Measurements from ENCODE around the gene TMEM150C.
"Not testable (repeated sequence)": the region's sequence is repeated elsewhere in the genome, so short reads cannot be mapped to it uniquely, and the experiment has no call there.

Gene TMEM150C

DNA sequence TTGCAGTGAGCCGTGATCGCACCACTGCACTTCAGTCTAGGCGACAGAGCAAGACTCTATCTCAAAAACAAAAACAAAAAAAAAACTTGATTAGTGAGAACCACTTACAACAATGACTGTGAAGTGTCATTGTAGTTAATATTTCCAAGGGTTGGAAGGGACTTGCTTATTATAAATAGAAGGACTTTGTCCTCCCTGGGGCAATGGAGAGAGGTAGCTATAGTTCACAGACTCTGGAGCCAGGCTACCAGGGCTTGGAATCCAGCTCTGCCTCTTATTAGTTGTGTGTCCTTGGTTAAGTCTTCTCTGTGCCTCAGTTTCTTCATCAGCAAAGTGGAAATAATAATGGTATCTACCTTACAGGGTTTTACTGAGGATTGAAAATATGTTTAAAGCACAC is 51.6 kb downstream of the TMEM150C start:
- no peak for DNase-seq

DNA sequence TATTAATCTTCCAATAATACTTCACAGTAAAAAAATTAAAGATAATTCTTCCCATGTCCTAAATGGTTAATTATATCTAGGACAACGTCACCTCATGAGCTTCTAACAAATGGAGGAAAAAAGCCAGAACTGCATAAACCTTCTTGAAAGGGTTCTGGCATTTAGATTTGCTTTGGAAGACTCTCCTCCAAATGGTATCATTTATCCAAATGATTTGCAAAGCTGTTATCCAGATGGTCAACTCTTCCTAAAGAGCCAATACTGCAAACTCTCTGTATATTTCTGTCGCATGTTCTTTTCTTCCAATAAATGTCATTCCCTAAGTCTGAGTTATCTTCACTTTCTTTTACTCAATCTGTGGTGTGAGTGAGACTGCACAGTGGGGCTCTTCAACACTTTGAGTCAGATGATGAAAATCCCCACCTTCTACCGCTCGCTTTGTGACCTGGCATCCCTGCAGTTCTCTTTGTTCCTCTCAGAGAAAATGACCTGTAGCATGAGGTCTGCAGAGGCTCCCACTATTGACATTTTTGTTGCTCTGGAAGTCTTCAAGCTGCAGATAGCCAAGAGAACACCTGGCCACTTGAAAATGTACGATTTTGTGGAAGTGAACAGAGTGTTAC is 52.9 kb downstream of the TMEM150C start:
- no peak for DNase-seq

DNA sequence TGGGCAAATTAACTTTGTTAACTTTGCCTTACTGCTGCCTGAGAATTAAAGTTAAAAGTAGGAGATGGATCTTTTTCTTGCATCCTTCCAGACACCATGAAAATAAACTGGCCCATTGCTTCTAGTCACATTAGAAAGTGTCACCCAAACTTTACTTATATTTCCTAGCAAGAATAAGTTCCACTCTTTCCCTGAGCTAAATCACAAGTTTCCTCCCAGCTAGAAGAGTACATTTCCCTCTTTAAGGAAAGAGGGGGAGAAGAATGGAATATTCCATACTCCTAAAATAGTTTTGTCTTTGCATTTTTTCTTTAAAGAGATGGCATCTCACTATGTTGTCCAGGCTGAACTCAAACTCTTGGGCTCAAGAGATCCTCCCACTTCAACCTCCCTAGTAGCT is 53.8 kb downstream of the TMEM150C start:
- DNase-seq = no peak

DNA sequence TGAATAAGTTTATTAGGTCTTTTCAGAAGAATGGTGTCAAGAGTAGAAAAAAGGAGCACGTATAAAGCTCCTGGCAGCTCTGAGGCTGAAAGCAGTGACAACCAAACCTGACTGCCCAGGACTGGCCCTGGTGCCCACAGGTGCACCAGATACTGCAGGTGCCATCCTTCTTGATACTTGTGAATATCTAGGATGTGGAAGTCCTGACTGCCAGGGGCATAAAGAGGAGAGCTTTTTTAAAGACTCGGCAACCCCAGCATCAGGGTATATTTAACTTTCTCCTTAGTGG is 60.7 kb downstream of the TMEM150C start:
- DNase-seq = no peak

DNA sequence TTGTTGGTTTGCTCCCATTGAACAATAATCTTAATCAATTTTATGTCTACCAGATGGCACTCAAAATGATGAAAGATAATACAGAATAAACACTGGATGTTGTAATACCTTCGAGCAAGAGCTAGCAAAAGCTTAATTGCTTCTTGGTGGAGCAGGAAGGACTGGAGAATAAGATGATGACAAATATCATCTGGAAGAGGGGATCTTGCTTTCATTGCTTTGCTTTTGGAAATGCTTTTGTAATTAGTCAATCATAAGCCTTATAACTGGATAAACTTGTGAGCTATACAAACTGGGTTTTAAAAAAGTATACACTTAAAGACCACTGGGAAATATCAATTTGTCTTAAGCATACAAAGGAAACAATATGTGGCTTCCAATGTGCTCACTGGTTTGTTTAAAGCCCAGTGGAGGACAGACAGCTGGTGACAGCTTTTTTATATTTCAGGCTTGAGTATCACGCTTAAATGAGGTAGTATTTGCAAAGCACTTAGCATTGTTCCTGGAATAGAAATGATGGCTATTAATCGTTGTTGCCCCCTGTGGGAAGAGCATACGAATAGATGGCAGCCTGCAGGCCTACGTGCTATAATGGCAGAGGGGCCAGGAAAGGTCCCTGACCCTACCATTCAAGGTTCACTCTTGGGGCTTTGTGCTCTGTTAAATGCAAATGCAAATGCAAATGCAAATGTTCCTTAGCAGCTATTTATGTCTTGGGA is 61.2 kb downstream of the TMEM150C start:
- no peak for DNase-seq

DNA sequence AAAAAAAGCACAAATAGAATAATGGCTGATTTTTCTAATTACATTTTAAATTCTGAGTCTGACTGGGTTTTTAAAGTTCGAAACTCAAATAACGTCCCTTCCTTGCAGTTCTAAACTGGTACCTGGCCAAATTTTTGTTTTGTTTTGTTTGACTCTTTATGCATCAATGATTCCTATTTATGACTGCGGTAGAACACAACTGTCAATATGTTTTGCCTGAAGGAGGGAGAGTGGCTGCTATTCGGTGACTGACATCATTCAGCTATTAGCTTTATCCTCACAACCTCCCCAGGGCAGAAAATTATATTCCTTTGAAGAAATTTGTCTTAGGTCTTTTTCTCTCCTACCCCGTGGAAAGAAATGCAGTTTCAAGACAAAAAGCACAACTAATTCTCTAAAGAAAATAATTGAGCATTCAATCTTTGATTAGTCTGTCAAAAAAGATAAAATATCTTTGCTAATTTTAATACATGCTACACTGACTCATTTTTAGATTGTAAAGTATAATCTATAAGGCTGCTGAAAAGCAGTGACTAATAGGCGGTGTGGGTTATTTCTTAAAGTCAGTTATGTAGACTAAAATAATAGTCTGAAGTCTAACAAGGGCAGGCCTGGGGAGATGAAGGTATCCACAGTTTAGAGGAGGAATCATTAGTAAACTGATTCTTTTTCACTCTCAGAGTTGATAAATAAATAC is 61.9 kb downstream of the TMEM150C start:
- no peak for DNase-seq

DNA sequence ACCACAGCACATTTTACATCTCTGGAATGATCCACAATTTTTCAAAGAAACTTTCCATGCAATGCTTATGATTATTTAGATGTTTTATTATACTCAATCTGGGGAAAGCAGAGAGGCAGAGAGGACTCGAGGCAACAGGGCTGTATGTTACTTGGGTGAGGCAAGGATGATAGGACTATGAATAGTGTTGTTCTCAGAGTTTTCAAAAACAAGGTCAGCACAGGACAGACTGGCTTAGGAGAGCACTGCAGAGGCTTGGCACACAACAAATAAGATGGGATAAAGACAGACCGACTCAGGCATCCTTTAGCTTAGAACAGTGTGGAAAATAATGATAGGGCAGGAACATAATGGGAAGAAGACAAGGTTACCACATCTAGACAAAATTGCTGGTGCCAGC is 65.4 kb downstream of the TMEM150C start:
- no peak for DNase-seq

DNA sequence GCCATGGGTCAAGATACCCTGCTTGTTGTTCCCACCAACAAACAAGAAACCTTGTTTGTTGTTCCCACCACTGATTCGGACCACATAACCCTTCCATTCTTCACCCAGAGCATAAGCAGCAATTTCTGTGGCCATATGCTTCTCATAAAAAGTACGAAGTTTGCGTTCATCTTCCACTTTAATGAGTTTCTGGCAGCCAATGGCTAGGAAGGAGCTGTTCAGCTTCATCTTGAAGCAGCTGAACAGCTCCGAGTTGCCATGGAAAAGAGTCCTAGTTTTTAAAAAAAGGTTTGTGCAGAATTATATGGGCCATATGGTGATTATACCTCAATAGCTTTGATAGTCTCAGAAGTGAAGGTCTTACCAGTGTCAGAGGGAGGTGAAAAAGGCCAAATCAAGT is 66.1 kb downstream of the TMEM150C start:
- DNase-seq = no peak

DNA sequence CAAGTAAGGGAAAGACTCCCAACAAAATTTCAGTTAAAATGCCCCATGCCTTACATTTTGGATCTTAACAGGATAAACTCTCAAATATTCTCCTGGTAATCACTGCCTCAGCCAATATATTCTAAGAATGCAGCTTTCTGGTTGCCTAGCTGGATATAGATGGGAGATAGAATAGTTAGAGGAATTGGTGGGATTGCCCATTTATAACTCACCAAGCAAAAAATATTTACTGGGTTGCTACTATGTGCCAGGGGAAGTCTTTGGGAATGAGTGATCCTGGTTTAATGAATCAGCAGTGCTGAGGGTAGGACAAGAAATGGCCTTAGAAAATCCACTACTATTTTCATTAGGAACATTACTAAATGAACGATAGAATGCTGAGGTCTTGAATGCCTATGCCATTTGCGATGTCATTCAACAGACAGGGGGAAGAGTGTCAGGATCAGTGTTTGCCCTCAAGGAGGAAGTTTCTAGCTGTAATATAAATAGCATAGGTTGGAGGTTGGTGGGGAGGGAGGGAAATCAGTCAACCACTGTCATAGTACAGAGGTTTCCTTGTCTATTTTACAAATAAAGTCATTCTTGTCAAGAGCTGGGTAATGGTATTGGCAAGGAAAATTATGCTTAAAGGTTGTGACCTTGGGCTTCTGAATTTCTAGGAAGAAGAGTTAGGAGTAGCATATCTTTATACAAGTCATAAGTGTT is 67.9 kb downstream of the TMEM150C start:
- DNase-seq = no peak

DNA sequence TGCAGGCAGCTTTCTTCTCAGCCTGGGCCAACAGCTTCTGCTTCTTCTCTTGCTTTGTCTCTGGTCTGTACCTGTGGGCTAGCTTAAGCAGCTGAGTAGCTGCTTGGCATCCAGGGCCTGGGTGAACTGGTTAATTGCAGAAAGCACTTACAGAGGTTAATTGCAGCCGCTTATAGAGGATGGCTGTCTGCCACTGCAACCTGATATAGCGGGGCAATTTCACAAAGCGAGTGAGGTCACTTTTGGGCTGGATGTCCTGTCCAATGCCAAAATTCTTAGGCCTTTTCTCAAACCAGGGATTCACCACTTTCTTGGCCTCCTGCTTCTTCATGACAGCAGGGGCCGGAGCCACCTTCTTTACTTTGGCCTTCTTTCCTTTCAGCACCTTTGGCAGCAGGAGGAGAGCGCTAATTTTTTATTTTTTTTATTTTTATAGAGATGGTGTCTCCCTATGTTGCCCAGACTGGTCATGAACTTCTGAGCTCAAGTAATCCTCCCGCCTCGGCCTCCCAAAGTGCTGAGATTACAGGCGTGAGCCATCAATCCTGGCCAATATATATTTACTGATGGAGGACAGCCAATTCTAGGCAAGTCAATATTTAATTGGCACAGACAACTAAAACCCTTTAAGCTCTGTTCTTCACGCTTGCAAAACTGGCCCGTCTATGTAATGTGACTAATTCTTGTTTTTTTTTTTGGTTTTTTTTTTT is 70.4 kb downstream of the TMEM150C start:
- no peak for DNase-seq

DNA sequence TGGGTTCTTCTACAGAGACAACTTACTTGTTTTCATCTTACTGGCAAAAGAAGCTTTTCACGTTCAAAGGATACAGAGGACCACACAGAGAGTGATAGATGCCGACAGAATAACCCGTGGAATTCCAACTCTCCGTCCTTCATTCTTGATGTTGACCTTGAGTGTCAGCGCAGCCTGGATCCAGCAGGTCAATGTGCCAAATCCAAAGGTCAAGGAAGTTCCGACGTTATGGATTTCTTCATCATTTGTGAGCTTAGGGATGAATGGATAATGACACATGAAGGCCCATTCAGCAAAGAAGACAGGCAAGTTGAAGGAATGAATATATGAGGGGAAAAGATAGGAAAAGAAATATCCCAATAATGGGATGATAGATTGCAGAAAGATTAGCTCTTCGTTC is 71.8 kb downstream of the TMEM150C start:
- DNase-seq = no peak

DNA sequence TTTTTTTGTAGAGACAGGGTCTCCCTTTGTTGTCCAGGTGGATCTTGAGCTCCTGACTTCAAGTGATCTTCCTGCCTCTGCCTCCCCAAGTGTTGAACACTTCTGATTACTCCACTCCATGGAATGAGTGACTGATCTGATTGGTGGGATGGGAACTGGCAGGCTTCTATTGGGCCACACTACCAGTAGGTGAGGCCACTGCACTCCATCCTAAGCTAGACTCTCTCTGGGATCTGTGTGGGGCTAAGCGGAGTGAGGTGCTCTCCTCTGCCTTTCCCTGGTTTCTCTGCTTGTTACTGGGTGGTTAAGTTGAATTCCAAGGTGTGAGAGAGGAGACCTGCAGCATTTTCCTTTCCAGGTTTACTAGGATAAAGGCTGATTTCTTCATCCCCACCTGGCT is 72.7 kb downstream of the TMEM150C start:
- DNase-seq = no peak

DNA sequence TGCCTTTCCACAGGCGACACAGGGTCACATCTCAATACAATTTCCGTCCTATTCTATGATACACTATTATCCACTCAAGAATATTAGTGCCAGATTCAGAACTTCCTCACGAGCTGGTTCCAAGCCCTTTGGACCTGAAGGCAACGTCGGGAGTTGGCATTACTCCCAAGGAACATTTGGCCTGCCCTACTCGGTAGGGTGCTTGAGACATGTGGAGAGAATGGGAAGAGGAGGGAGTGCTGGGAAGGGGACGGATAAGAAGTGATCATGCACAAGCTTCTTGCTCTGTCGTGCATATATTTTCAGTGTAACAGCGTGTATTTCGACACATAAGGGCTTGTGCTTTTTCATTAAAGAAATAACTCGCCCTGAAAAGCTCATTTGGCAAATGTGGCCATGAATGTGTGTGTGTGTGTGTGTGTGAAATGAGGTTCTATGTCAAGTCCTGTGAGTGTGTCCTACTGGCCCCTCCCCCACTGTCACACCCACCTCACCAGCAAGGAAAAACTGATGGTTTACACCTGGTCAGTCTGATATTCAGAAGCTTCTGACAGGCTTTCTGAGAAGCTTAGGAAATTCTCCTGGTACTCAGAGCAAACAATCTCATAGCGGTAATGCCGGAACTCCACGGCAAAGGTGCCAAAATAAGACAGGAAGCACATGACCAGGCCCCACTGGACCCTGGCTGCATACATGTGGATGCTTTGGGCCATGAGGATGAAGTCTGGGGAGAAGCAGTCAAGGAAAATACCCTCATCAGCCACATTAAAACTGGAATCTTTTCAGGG is 76.6 kb downstream of the TMEM150C start:
- no peak for DNase-seq

DNA sequence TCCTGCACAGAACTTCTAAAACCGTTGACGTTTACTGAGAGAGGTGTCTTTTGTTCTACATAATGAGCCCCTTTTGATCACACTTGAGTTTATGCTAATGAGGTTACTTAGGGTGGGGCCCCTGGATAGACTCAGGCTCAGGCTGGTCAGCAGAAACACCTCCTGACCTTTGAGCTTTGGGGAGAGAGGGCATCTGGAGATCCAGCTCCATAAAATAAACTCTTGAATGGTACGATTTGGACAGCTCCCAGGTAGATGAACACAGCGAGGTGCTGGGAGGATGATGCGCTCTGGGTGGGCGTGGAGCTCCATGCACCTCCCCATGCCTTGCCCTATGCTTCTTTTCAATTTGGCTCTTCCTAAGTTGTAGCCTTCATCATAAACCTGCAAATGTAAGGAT is 79.4 kb downstream of the TMEM150C start:
- DNase-seq = no peak

DNA sequence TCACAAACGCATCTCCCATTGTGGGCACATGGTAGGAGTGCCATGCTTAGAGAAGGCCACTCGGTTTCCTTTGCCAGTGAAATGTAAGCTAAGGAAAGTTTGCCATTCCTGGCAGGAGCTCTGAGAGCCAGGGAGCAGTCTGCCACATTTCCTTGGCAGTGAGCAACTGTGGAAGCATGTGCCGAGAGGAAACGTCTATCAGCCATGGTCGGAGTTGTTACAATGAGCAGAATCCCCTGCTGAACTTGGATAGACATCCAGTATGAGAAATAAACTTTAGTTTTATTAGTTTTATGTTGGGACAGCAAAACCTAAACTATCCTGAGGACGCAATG is 80.3 kb downstream of the TMEM150C start:
- no peak for DNase-seq

DNA sequence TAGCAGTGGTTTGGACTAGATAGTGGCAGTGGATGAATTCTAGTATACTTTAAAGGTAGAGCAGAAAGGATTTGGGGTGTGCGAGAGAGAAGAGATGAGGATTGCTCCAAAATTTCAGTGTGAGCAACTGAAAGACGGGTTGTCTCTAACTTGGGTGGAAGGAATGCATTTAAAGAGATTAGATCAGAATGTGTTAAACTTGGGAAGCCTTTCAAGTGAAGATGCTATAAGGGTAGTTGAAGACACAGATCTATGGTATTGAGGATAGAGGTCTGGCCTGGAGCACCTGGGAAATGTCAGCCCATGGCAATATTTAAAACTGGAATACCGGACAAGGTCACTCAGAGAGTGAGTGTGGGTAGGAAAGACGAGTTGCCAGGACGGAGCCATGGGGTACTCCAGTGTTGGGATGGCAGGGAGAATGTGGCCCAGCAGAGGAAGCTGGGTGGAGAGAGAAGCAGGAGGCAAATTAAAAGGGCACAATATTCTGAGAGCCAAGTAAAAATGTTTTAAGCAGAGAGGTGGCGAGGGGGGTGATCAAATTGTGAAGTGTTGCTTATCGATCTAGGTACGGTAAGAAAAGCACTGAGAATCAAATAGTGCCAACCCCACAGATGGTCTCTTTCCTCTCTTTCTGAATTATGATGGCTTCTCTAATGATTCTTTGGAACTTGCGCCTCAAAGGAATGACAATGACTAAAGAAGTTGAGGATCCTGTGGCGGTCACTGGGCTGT is 80.8 kb downstream of the TMEM150C start:
- no peak for DNase-seq

DNA sequence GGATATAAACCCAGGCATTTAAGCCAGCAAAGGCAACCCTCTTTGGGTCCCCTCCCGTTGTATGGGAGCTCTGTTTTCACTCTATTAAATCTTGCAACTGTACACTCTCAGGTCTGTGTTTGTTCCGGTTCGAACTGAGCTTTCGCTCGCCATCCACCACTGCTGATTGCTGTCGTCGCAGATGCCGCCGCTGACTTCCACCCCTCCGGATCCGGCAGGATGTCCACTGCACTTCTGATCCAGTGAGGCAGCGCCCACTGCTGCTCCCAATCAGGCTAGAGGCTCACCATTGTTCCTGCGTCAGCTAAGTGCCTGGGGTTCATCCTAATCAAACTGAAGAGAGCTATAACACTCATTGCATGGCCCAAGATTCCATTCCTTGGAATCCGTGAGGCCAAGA is 82.2 kb downstream of the TMEM150C start:
- no peak for DNase-seq

DNA sequence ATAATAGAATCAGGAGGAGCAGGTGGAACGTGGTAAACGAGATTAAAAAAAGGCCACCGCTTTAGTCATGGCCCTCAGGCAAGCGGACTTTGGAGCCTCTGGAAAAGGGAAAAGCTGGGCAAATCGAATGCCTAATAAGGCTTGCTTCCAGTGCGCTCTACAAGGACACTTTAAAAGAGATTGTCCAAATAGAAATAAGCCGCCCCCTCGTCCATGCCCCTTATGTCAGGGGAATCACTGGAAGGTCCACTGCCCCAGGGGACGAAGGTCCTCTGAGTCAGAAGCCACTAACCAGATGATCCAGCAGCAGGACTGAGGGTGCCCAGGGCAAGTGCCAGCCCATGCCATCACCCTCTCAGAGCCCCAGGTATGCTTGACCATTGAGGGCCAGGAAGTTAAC is 84.3 kb downstream of the TMEM150C start:
- not testable (repeated sequence) for DNase-seq

DNA sequence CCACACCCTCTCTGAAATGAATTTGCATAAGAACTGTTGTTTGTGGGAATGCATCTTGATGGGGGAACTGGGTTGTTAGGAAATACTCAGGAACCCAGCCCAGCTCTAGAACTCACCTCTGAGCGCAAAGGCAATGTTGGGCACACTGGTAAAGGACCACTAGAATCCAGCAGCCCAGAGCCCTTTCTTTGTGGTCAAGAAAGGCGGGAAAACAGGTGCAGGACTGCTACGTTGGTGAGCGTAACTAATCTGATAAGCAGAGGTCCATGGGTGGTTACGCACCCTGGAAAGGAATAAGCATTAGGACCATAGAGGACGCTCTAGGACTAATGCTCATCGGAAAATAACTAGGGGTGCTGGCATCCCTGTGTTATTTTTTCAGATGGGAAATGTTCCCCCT is 85.9 kb downstream of the TMEM150C start:
- not testable (repeated sequence) for DNase-seq

DNA sequence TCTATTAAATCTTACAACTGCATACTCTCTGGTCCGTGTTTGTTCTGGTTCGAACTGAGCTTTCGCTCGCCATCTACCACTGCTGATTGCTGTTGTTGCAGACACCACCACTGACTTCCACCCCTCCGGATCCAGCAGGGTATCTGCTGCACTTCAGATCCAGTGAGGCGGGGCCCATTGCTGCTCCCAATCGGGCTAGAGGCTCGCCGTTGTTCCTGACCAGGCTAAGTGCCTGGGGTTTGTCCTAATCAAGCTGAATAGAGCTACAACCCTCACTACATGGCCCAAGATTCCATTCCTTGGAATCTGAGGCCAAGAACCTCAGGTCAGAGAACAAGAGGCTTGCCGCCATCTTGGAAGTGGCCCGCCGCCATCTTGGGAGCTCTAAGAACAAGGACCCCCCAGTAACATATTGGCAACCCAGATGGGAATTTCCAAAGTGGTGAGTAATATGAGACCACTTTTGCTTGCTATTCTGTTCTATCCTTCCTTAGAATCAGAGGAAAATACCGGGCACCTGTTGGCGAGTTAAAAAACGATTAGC is 88.1 kb downstream of the TMEM150C start:
- no peak for DNase-seq

DNA sequence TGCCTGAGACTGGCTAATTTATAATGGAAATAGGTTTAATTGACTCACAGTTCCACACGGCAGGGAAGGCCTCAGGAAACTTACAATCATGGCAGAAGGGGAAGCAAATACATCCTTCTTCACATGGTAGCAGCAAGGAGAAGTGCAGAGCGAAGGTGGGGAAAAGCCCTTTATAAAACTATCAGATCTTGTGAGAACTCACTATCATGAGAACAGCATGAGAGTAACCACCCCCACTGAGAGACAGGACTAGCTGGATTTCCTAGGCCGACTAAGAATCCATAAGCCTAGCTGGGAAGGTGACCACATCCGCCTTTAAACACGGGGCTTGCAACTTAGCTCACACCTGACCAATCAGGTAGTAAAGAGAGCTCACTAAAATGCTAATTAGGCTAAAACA is 88.7 kb downstream of the TMEM150C start:
- not testable (repeated sequence) for DNase-seq

All from activated CD4-positive, alpha-beta T cell treated with anti-CD3 and anti-CD28 coated beads, Interleukin-2, amount 50 U/mL, for 4 hours (primary cell).